Heart left ventricle (tissue), 13 donors: ENCODE measurements around the gene FAF1.

Source experiments
- CTCF ChIP-seq, 12 donors: fragments of 200-600 bp; sonication (generic) in 4 of 12; IDR thresholded peaks; one replicate each; pipeline versions ENCODE4 v1.5.0 to v1.8.0; 2018 to 2022; ENCODE audit warnings: antibody characterized with exemption in 12 of 12, mild to moderate bottlenecking in 5 of 12
- POLR2A ChIP-seq, 2 donors: fragments of 450-650 bp; IDR thresholded peaks; one replicate each; pipeline ENCODE4 v1.6.1; 2017; ENCODE audit warnings: antibody characterized with exemption in 2 of 2, mild to moderate bottlenecking in 2 of 2, moderate library complexity in 2 of 2
- donor health status: ischemic (EF 13 %, LVEDD 7.1; RV severe dilation, severe dysfunction).
- donor health status: DM: no; HTN: yes; CAD: no.
- donor health status: DM: no; HTN: no; CAD: no.
- donor health status: ischemic (EF 25% LVEDD 6.9; RV normal size, moderate dysfunction).
- donor health status: ischemic (EF 25% LVEDD 5.7; RV mildly dilated, moderate dysfunction).
- donor health status: ischemic (EF 35%, LVEDD 5.7; RV mildly dilated, moderate dysfunction).
- donor health status: nonischemic (EF 11% LVEDD 7.7; RV severe dilation, severe dysfunction).
- donor health status: DM: yes; HTN: yes; CAD: no.
- donor health status: PGD.
- donor health status: ischemic (EF 29% LVEDD 5.4; RV normal size, mild dysfunction).
- donor health status: nonischemic (EF 23%, LVEDD 6.1; RV moderate dilation, normal function).

- no peak for TF ChIP-seq CTCF (IDR thresholded peaks at IDR 0.05)
- TF ChIP-seq POLR2A (IDR thresholded peaks at IDR 0.05), result no peak
These were observed 61.3 kb downstream of the FAF1 start for GRCh38 chr1:50898773-50899172.
